Fibroblast of lung (primary cell): Measurements from ENCODE around the gene DOK6. TPM values are rescaled to one million over a fixed set of nuclear protein-coding genes. Genes with fewer than 3 reads are reported as not detected.
"Not testable (repeated sequence)": the region's sequence is repeated elsewhere in the genome, so short reads cannot be mapped to it uniquely, and the experiment has no call there.

ENCODE experiments used
- DNase-seq, 2 donors: peaks; one replicate each; pipeline versions ENCODE4 v3.0.0 to v3.0.0-alpha.2; 2010; ENCODE audit warnings: low read depth in 2 of 2
- H2AFZ ChIP-seq: 2 replicates; pipeline ENCODE4 v1.5.1; 2012; ENCODE audit warnings: low read length, control low read depth, inconsistent platforms
- H3K27ac ChIP-seq: 2 replicates; pipeline ENCODE4 v1.5.1; 2011; ENCODE audit warnings: low read length, control low read depth; ENCODE audit not compliant: insufficient read depth
- H3K27me3 ChIP-seq: 2 replicates; pipeline ENCODE4 v1.5.1; 2011; ENCODE audit warnings: mild to moderate bottlenecking, low read length; ENCODE audit not compliant: control insufficient read depth, insufficient read depth
- H3K36me3 ChIP-seq: 2 replicates; pipeline ENCODE4 v1.5.1; 2011; ENCODE audit warnings: low read length; ENCODE audit not compliant: control insufficient read depth, insufficient read depth
- H3K4me1 ChIP-seq: 2 replicates; pipeline ENCODE4 v1.5.1; 2011; ENCODE audit warnings: low read length; ENCODE audit not compliant: control insufficient read depth, insufficient read depth; ENCODE audit errors: extremely low read depth
- H3K4me2 ChIP-seq: 2 replicates; pipeline ENCODE4 v1.5.1; 2011; ENCODE audit warnings: low read length, control low read depth; ENCODE audit not compliant: insufficient read depth; ENCODE audit errors: extremely low read depth
- H3K4me3 ChIP-seq, 4 experiments: fragments of 200-600 bp in 1 of 4; sonication (generic) in 1 of 4; replicated peaks in 1 of 4; 2 replicates each; pipeline ENCODE4 v1.5.1; 2011 to 2016; ENCODE audit warnings: low read length in 4 of 4, low read depth in 3 of 4, mild to moderate bottlenecking in 3 of 4, control low read depth in 2 of 4, inconsistent platforms in 1 of 4, mixed read lengths in 1 of 4; ENCODE audit not compliant: insufficient read depth in 1 of 4; ENCODE audit errors: control extremely low read depth in 1 of 4
- H3K79me2 ChIP-seq: 2 replicates; pipeline ENCODE4 v1.5.1; 2012; ENCODE audit warnings: mild to moderate bottlenecking, low read length, inconsistent platforms; ENCODE audit not compliant: control insufficient read depth, insufficient read depth
- H3K9ac ChIP-seq: 2 replicates; pipeline ENCODE4 v1.5.1; 2011; ENCODE audit warnings: mild to moderate bottlenecking, low read length, control low read depth; ENCODE audit not compliant: insufficient read depth
- H3K9me3 ChIP-seq: 2 replicates; pipeline ENCODE4 v1.5.1; 2012; ENCODE audit warnings: low read depth, low read length; ENCODE audit not compliant: control insufficient read depth, insufficient read depth
- H4K20me1 ChIP-seq: 2 replicates; pipeline ENCODE4 v1.5.1; 2011; ENCODE audit warnings: low read length; ENCODE audit not compliant: control insufficient read depth, insufficient read depth; ENCODE audit errors: extremely low read depth
- EZH2 ChIP-seq: IDR thresholded peaks from 2 replicates; pipeline ENCODE4 v1.5.1; 2012; ENCODE audit warnings: low read length, control low read depth, mild to moderate bottlenecking; ENCODE audit errors: missing control alignments
- polyA plus RNA-seq, 2 donors: library from polyadenylated mRNA; depleted of rRNA in 1 of 2; stranded (reverse) in 1 of 2; unstranded in 1 of 2; fragments of >200 nt; gene quantifications; 2 replicates each; pipeline ENCODE4 v1.2.1, GENCODE V29; 2011 to 2012; ENCODE audit warnings: missing spikeins in 1 of 2
- total RNA-seq: library from RNA; depleted of rRNA; stranded (reverse); fragments of >200 nt; gene quantifications from 2 replicates; pipeline ENCODE4 v1.2.1, GENCODE V29; 2014
- TF ChIP-seq, protein P1 (sequence below), 2 donors: IDR thresholded peaks in 1 of 2; conservative IDR thresholded peaks in 1 of 2; 1 replicate in 1 of 2; 2 replicates in 1 of 2; pipeline ENCODE4 v1.5.1; 2011 to 2012; ENCODE audit warnings: low read length in 2 of 2, control low read depth in 1 of 2, inconsistent platforms in 1 of 2, low read depth in 1 of 2, mild to moderate bottlenecking in 1 of 2

The DOK6 gene
- total and polyA plus RNA-seq, 2 donors (not counting 1 experiment from before 2014, with no cell fraction given): 4.0 to 7.8 TPM

DNA sequence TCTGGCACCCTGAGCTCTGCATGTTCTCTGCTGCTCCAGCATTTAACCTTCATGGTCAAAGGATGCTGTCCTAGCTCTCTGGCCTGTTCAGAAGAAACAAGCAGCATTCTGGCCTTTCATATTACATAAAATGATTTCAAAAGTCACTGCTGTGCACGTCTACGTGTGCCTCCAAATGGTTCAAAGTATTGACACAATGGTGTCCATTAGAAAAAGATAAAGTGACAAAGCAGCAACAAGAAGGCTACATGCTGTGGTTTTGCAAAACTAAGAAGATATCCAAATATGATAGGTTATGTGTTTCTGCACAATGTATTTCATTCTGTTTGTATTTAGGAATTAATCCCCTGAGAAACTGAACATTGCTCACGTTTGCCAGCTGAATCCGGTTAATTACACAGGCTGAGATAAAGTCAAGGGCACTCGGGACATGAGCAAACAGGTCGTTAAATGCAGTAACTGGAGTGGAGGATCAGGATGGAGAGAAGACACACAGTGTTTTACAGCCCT, 258.5 kb downstream of the DOK6 start:
- Histone ChIP-seq H3K9ac (no peak overlapping the region), H3K4me1 (no peaks in the 10 kb centered on the region), H3K4me3 (no peak overlapping the region), H4K20me1 (no peaks in the 10 kb centered on the region), H3K27me3 (no peaks in the 10 kb centered on the region), H3K36me3 (no peaks in the 10 kb centered on the region), H3K27ac (no peak overlapping the region), H2AFZ (no peak overlapping the region), H3K79me2 (no peaks in the 10 kb centered on the region), H3K9me3 (no peaks in the 10 kb centered on the region), H3K4me2 (no peak overlapping the region)
- no peak for DNase-seq
- TF ChIP-seq EZH2: no peak
- TF ChIP-seq, protein P1, sequence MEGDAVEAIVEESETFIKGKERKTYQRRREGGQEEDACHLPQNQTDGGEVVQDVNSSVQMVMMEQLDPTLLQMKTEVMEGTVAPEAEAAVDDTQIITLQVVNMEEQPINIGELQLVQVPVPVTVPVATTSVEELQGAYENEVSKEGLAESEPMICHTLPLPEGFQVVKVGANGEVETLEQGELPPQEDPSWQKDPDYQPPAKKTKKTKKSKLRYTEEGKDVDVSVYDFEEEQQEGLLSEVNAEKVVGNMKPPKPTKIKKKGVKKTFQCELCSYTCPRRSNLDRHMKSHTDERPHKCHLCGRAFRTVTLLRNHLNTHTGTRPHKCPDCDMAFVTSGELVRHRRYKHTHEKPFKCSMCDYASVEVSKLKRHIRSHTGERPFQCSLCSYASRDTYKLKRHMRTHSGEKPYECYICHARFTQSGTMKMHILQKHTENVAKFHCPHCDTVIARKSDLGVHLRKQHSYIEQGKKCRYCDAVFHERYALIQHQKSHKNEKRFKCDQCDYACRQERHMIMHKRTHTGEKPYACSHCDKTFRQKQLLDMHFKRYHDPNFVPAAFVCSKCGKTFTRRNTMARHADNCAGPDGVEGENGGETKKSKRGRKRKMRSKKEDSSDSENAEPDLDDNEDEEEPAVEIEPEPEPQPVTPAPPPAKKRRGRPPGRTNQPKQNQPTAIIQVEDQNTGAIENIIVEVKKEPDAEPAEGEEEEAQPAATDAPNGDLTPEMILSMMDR (conservative IDR thresholded peaks at IDR 0.05 in 1 of 2, IDR thresholded peaks at IDR 0.05 in 1 of 2; ENCODE audit: low read depth in 1 of 2, low read length in 2 of 2): no peak

DNA sequence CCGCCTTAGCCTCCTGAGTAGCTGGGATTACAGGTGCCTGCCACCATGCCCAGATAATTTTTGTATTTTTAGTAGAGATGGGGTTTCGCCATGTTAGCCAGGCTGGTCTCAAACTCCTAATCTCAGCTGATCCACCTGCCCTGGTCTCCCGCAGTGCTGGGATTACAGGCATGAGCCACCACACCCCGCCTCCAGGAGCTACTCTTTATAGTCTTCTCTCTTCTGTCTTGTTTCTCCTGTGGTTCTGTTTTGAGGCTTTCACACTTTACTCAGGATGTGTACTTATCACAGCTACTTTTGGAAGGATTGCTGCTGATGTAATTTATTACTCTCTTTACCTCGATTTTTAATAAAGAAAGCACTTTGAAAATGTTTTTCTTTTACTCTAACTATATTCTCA, 261.4 kb downstream of the DOK6 start:
- not testable (repeated sequence) for H3K4me3 ChIP-seq, H3K79me2 ChIP-seq, DNase-seq, H2AFZ ChIP-seq, H3K4me2 ChIP-seq, H3K9me3 ChIP-seq, H3K9ac ChIP-seq, H3K27me3 ChIP-seq, H3K4me1 ChIP-seq, H3K36me3 ChIP-seq, H3K27ac ChIP-seq, H4K20me1 ChIP-seq

DNA sequence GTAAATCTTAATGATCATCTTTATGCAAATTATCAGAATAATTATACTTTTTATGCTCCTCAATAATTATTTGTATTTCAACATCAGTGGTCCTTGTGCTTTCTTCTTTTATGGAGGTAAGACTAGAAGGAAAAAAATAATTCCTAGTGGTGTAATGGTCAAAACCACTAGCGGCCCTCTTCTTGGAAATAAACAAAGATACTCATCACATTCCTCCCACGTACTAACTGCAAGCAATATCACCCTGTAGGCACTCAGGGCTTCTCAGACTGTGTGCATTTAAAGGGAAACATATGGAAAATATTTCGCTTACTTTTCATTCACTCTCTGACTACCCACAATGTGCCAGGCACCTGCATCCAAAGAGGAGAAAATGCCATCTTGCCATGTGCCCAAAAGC, 263.7 kb downstream of the DOK6 start:
- Histone ChIP-seq H3K27ac (no peak overlapping the region), H4K20me1 (no peaks in the 10 kb centered on the region), H3K4me1 (no peaks in the 10 kb centered on the region), H2AFZ (no peak overlapping the region), H3K36me3 (no peaks in the 10 kb centered on the region), H3K4me2 (no peak overlapping the region), H3K27me3 (no peaks in the 10 kb centered on the region), H3K9ac (no peak overlapping the region), H3K9me3 (no peaks in the 10 kb centered on the region), H3K4me3 (no peak overlapping the region), H3K79me2 (no peaks in the 10 kb centered on the region)
- peak in 1 of 2 donors; percentile 6 for DNase-seq
- no peak for TF ChIP-seq EZH2
- TF ChIP-seq, protein P1 (conservative IDR thresholded peaks at IDR 0.05 in 1 of 2, IDR thresholded peaks at IDR 0.05 in 1 of 2; ENCODE audit: low read depth in 1 of 2, low read length in 2 of 2): no peak
